ENCODE measurements around the gene OGDH. TPM values are rescaled to one million over a fixed set of nuclear protein-coding genes. Genes with fewer than 3 reads are reported as not detected.

The OGDH gene
- total and polyA plus RNA-seq, 4 donors: 39.0 to 142 (median 59.9) TPM

DNA sequence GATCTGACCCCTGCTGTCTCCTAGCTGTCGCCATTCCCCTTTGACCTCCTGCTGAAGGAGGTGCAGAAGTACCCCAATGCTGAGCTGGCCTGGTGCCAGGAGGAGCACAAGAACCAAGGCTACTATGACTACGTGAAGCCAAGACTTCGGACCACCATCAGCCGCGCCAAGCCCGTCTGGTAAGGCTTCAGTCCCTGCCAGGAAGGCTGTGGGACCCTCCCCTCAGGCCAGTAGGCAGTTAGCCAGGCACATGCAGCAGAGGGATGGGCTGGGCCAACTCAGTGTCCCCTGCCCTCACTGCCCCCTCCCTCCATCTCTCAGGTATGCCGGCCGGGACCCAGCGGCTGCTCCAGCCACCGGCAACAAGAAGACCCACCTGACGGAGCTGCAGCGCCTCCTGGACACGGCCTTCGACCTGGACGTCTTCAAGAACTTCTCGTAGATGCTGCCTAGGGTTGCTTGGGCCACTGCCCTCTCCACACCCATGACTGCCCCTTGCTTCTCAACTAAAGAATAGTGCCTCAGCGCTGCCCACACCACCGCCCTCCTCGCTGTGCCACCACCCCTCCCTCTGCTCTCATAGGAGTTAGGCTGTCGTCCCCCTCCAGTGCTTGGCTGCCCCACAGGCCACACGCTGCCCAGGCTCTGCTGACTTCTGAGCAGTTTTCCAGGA, 101.3 kb downstream of the OGDH start:
- no peak for ATAC-seq (ENCODE audit: insufficient read depth, low FRiP score)
- Histone ChIP-seq H3K27me3 (ENCODE audit: control insufficient read depth in 3 of 3, insufficient read depth in 3 of 3, low read length in 2 of 3) (no peaks in the 10 kb centered on the region), H3K27ac (ENCODE audit: low read depth in 1 of 2, low read length in 1 of 2) (no peak overlapping the region), H3K4me1 (ENCODE audit: control insufficient read depth in 5 of 5, insufficient read depth in 5 of 5, low read length in 5 of 5) (peaks cover 0 to 3% (median 0%) of the 10 kb centered on the region in 5 donors), H3K36me3 (ENCODE audit: control insufficient read depth in 4 of 4, insufficient read depth in 4 of 4, low read length in 4 of 4) (peaks cover 12 to 33% (median 26%) of the 10 kb centered on the region in 4 donors), H3K9me3 (ENCODE audit: control insufficient read depth in 4 of 4, insufficient read depth in 3 of 4, low read length in 3 of 4) (peaks cover 0 to 1% (median 0%) of the 10 kb centered on the region in 4 donors), H3K9ac (ENCODE audit: insufficient read depth in 1 of 2, low read length in 2 of 2) (no peak overlapping the region), H3K4me3 (no peak overlapping the region)
- WGBS, 2 donors: 95 to 96% methylated on average over 20 to 21 of the region's 21 CpGs
- TF ChIP-seq, protein P1, sequence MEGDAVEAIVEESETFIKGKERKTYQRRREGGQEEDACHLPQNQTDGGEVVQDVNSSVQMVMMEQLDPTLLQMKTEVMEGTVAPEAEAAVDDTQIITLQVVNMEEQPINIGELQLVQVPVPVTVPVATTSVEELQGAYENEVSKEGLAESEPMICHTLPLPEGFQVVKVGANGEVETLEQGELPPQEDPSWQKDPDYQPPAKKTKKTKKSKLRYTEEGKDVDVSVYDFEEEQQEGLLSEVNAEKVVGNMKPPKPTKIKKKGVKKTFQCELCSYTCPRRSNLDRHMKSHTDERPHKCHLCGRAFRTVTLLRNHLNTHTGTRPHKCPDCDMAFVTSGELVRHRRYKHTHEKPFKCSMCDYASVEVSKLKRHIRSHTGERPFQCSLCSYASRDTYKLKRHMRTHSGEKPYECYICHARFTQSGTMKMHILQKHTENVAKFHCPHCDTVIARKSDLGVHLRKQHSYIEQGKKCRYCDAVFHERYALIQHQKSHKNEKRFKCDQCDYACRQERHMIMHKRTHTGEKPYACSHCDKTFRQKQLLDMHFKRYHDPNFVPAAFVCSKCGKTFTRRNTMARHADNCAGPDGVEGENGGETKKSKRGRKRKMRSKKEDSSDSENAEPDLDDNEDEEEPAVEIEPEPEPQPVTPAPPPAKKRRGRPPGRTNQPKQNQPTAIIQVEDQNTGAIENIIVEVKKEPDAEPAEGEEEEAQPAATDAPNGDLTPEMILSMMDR (IDR thresholded peaks at IDR 0.05; ENCODE audit: control extremely low read depth, extremely low read depth): no peak
- DNase-seq: no peak

DNA sequence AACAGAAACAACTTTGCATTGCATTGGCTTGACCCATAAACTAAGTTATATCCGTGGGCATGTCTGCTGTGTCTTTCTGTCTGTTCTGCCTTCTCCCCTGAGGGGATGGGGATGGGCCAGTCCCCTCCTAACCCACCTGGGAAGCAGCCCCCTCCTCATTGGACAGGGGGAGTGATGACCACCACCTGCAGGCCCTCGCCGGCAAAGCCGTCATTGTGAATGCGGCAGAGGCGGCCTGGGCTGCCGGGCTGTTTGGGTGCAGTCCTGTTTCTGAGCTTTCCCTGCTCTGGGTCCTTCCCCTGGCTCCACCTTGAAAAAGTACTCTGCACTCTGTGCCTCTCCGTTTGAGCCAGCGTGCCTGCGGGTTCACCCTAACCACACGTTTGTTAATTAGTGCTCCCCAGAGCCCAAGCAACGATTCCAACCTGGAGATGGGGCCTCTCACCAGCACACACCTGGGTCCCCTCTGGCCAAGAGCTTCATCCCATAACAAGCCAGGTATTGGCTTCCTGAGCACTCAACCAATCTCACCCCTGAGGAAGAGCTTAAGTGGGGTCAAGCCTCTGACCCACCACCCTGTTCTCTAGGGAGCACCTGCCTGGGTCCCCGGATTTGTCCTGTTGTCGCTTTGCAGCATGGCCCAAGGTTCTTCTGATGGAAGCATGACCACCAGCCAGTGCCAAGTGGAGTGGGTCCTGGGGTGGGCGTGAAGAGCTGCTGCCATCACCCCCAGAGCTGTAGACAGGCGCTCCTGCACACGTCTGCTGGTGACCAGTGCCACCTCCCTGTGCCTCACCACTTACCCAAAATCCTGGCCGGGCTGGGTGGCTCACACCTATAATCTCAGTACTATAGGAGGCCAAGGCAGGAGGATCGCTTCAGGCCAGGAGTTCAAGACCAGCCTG, 102.8 kb downstream of the OGDH start:
- DNase-seq (no peak), ATAC-seq (ENCODE audit: insufficient read depth, low FRiP score) (no peak)
- H3K9me3 ChIP-seq (ENCODE audit: control insufficient read depth in 4 of 4, insufficient read depth in 3 of 4, low read length in 3 of 4): peaks cover 0 to 1% (median 0%) of the 10 kb centered on the region in 4 donors
- no peak overlapping the region for H3K27ac ChIP-seq (ENCODE audit: low read depth in 1 of 2, low read length in 1 of 2)
- H3K4me3 ChIP-seq: no peak overlapping the region
- no peak overlapping the region for H3K9ac ChIP-seq (ENCODE audit: insufficient read depth in 1 of 2, low read length in 2 of 2)
- H3K4me1 ChIP-seq (ENCODE audit: control insufficient read depth in 5 of 5, insufficient read depth in 5 of 5, low read length in 5 of 5): peaks cover 0 to 5% (median 0%) of the 10 kb centered on the region in 5 donors
- no peaks in the 10 kb centered on the region for H3K27me3 ChIP-seq (ENCODE audit: control insufficient read depth in 3 of 3, insufficient read depth in 3 of 3, low read length in 2 of 3)
- 87 to 90% methylated on average over 19 of the region's 19 CpGs for WGBS, 2 donors
- TF ChIP-seq, protein P1 (IDR thresholded peaks at IDR 0.05; ENCODE audit: control extremely low read depth, extremely low read depth): no peak
- peaks cover 12 to 33% (median 22%) of the 10 kb centered on the region in 4 donors for H3K36me3 ChIP-seq (ENCODE audit: control insufficient read depth in 4 of 4, insufficient read depth in 4 of 4, low read length in 4 of 4)

DNA sequence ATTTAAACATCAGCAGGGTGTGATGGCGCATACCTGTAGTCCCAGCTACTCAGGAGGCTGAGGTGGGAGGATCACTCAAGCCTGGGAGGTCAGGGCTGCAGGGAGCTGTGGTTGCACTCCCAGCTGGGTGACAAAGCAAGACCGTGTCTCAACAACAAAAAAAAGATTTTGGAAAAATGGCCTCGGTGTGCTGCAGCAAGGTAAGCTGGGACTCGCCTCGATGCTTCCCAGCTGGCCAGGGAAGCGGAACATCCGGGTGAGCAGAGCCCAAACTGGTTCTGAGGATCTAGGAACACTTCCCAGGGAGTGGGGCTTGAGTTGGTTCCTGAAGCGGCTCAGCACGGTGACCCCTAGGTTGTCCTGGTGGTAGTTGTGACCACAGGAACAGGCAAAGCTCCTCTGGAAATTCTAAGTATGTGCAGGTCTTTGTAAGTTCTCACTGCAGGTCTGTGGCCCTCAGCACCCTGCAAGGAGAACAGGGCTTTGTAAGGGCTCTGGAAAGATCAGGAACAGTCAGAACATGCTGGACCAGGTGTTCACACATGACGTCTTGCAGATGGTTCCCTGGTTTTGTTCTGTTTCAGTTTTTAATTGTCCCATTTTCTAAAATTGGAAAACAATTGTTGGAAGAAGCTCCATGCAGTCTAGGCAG, 103.6 kb downstream of the OGDH start:
- Histone ChIP-seq H3K27ac (ENCODE audit: low read depth in 1 of 2, low read length in 1 of 2) (no peak overlapping the region), H3K9me3 (ENCODE audit: control insufficient read depth in 4 of 4, insufficient read depth in 3 of 4, low read length in 3 of 4) (peaks cover 0 to 1% (median 0%) of the 10 kb centered on the region in 4 donors), H3K27me3 (ENCODE audit: control insufficient read depth in 3 of 3, insufficient read depth in 3 of 3, low read length in 2 of 3) (no peaks in the 10 kb centered on the region), H3K4me3 (no peak overlapping the region), H3K9ac (ENCODE audit: insufficient read depth in 1 of 2, low read length in 2 of 2) (no peak overlapping the region), H3K36me3 (ENCODE audit: control insufficient read depth in 4 of 4, insufficient read depth in 4 of 4, low read length in 4 of 4) (peaks cover 12 to 33% (median 22%) of the 10 kb centered on the region in 4 donors), H3K4me1 (ENCODE audit: control insufficient read depth in 5 of 5, insufficient read depth in 5 of 5, low read length in 5 of 5) (peaks cover 0 to 5% (median 0%) of the 10 kb centered on the region in 5 donors)
- 89 to 97% methylated on average over 10 of the region's 10 CpGs for WGBS, 2 donors
- ATAC-seq (ENCODE audit: insufficient read depth, low FRiP score): no peak
- TF ChIP-seq, protein P1 (IDR thresholded peaks at IDR 0.05; ENCODE audit: control extremely low read depth, extremely low read depth): no peak
- no peak for DNase-seq
